ENCODE results near the gene GIMAP6. TPM values are rescaled to one million over a fixed set of nuclear protein-coding genes. Genes with fewer than 3 reads are reported as not detected.

The GIMAP6 gene
- total RNA-seq, 1 donor from 2014 or later: 21.4 TPM

GRCh38 chr7:150642926-150643325, 10.7 kb upstream of the GIMAP6 start:
- Histone ChIP-seq H3K27ac (no peak overlapping the region), H3K4me1 (no peaks in the 10 kb centered on the region), H3K9me3 (no peaks in the 10 kb centered on the region), H3K27me3 (no peaks in the 10 kb centered on the region), H3K4me3 (no peak overlapping the region), H3K36me3 (no peaks in the 10 kb centered on the region)
- no peak for DNase-seq (ENCODE audit: extremely low spot score in 2 of 2)
- intact Hi-C loops (cut with DNase I): no loop called here
- TF ChIP-seq POLR2AphosphoS5 (IDR thresholded peaks at IDR 0.05; ENCODE audit: insufficient read depth in 1 of 2, low read depth in 1 of 2): no peak
- no peak for TF ChIP-seq POLR2A (IDR thresholded peaks at IDR 0.05)
- no peak for TF ChIP-seq CTCF (IDR thresholded peaks at IDR 0.05)

GRCh38 chr7:150641854-150642253, 9.7 kb upstream of the GIMAP6 start:
- Histone ChIP-seq H3K27me3 (no peaks in the 10 kb centered on the region), H3K4me3 (no peak overlapping the region), H3K27ac (no peak overlapping the region), H3K36me3 (no peaks in the 10 kb centered on the region), H3K4me1 (no peaks in the 10 kb centered on the region), H3K9me3 (no peaks in the 10 kb centered on the region)
- intact Hi-C loops (cut with DNase I): no loop called here
- TF ChIP-seq POLR2AphosphoS5 (IDR thresholded peaks at IDR 0.05; ENCODE audit: insufficient read depth in 1 of 2, low read depth in 1 of 2) (no peak), CTCF (IDR thresholded peaks at IDR 0.05) (no peak), POLR2A (IDR thresholded peaks at IDR 0.05) (no peak)
- DNase-seq (ENCODE audit: extremely low spot score in 2 of 2): no peak

GRCh38 chr7:150633926-150634325, 1.7 kb upstream of the GIMAP6 start:
- H3K27ac ChIP-seq: peak overlapping the region; percentile 20
- DNase-seq (ENCODE audit: extremely low spot score in 2 of 2): no peak
- intact Hi-C loops (cut with DNase I): no loop called here

GRCh38 chr7:150631084-150631826, 930 bp downstream of the GIMAP6 start:
- TF ChIP-seq CTCF (IDR thresholded peaks at IDR 0.05) (no peak), POLR2AphosphoS5 (IDR thresholded peaks at IDR 0.05; ENCODE audit: insufficient read depth in 1 of 2, low read depth in 1 of 2) (peak in 1 of 2 donors; percentile 35), POLR2A (IDR thresholded peaks at IDR 0.05) (no peak)
- H3K27me3 ChIP-seq: no peaks in the 10 kb centered on the region
- no peak for DNase-seq (ENCODE audit: extremely low spot score in 2 of 2)
- H3K4me1 ChIP-seq: peaks cover 7% of the 10 kb centered on the region
- H3K36me3 ChIP-seq: no peaks in the 10 kb centered on the region
- intact Hi-C loops (cut with DNase I): no loop called here
- no peaks in the 10 kb centered on the region for H3K9me3 ChIP-seq
- peak overlapping the region; percentile 37 to 38 for H3K4me3 ChIP-seq
- peak overlapping the region; percentile 59 for H3K27ac ChIP-seq

More at GRCh38 chr7:150633926-150634325, 1.7 kb upstream of the GIMAP6 start:
- no peak for TF ChIP-seq CTCF (IDR thresholded peaks at IDR 0.05)
- H3K4me1 ChIP-seq: no peaks in the 10 kb centered on the region
- H3K27me3 ChIP-seq: no peaks in the 10 kb centered on the region
- no peak overlapping the region for H3K4me3 ChIP-seq
- no peaks in the 10 kb centered on the region for H3K36me3 ChIP-seq
- no peaks in the 10 kb centered on the region for H3K9me3 ChIP-seq

- no peaks in the 10 kb centered on the region for H3K9me3 ChIP-seq
- no peak overlapping the region for H3K27ac ChIP-seq
- no peak overlapping the region for H3K4me3 ChIP-seq
- peaks cover 7% of the 10 kb centered on the region for H3K4me1 ChIP-seq
- no peak for TF ChIP-seq POLR2A (IDR thresholded peaks at IDR 0.05)
- peak in 1 of 2 donors; percentile 76 for TF ChIP-seq POLR2AphosphoS5 (IDR thresholded peaks at IDR 0.05; ENCODE audit: insufficient read depth in 1 of 2, low read depth in 1 of 2)
- no peak for TF ChIP-seq CTCF (IDR thresholded peaks at IDR 0.05)
- intact Hi-C loops (cut with DNase I): no loop called here
- DNase-seq (ENCODE audit: extremely low spot score in 2 of 2): no peak
- H3K36me3 ChIP-seq: no peaks in the 10 kb centered on the region
- H3K27me3 ChIP-seq: no peaks in the 10 kb centered on the region
Observed at GRCh38 chr7:150629347-150629746, 2.8 kb downstream of the GIMAP6 start.

Measured in vagina (tissue), 2 donors.